HUES64 (cell line): ENCODE measurements around the gene NPPC.
A peak's percentile ranks its signal among the peaks of the same experiment; 100 is the strongest.

ENCODE experiments used
- H3K27ac ChIP-seq: 2 replicates; pipeline ENCODE4 v1.7.0; 2013; ENCODE audit warnings: low read depth, low read length, inconsistent platforms
- H3K27me3 ChIP-seq: 2 replicates; pipeline ENCODE4 v1.6.1; 2013; ENCODE audit warnings: mild to moderate bottlenecking, low read length; ENCODE audit not compliant: insufficient read depth
- H3K36me3 ChIP-seq: 2 replicates; pipeline ENCODE4 v1.6.1; 2013; ENCODE audit warnings: mild to moderate bottlenecking, low read length; ENCODE audit not compliant: insufficient read depth
- H3K4me1 ChIP-seq: 2 replicates; pipeline ENCODE4 v1.6.1; 2013; ENCODE audit warnings: mild to moderate bottlenecking, low read length, moderate library complexity; ENCODE audit not compliant: insufficient read depth
- H3K4me3 ChIP-seq: 2 replicates; pipeline ENCODE4 v1.5.1; 2013; ENCODE audit warnings: mild to moderate bottlenecking, low read length, moderate library complexity
- H3K9ac ChIP-seq: 2 replicates; pipeline ENCODE4 v1.6.1; 2013; ENCODE audit warnings: mild to moderate bottlenecking, low read depth, low read length
- H3K9me3 ChIP-seq: 2 replicates; pipeline ENCODE4 v1.6.1; 2013; ENCODE audit warnings: low read depth, low read length; ENCODE audit not compliant: insufficient read depth
- WGBS: fragments of 150-250, 120-280 bp; methylation state at CpG from one replicate; pipeline ENCODE4 v1.1.7; 2013; ENCODE audit warnings: missing lambda C conversion rate; 5-methylcytosine and 5-hydroxymethylcytosine counted together

Gene NPPC

DNA sequence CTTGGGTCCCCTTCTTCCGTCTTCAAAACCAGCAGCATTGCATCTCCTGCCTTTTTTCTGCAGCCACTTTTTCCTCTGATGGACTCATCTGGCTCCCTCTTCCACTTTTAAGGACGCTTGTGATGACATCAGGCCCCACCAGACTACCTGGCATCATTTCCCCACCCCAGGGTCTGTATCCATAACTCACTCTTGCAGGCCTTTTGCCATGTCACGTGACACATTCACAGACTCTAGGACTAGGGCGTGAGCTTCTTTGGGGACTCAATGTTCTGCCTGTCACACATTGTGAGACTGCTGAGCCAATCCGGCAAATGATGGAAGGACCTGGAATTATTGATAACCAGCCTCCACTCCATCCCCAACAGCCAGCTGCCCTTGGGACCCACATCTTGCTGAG lies 23.6 kb downstream of the NPPC start:
- no peaks in the 10 kb centered on the region for H3K9me3 ChIP-seq
- H3K4me3 ChIP-seq: no peak overlapping the region
- WGBS: 92% methylated on average over 5 of the region's 5 CpGs
- H3K9ac ChIP-seq: no peak overlapping the region
- no peak overlapping the region for H3K27ac ChIP-seq
- no peaks in the 10 kb centered on the region for H3K27me3 ChIP-seq
- H3K4me1 ChIP-seq: no peaks in the 10 kb centered on the region
- H3K36me3 ChIP-seq: no peaks in the 10 kb centered on the region

DNA sequence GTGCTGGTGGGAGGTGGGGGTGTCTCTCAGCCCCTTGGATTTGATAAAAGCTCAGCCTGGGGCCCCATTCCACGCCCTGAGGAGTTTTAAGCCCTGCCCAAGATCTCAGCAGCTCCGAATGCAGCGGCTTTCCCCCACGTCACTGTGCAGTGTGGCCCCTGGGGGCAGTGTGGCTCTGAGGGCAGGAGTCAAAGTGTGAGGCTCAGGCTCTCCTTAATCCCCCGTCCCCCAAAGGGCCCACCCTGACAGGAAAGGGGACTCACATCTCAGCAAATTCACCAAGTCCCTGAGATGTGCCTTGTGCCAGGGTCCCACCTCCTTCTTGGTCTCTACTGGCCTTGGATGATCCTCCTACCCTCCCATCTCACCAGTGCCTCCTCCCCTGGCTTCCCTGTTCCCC lies 25.2 kb downstream of the NPPC start:
- H3K27me3 ChIP-seq: no peaks in the 10 kb centered on the region
- no peaks in the 10 kb centered on the region for H3K36me3 ChIP-seq
- H3K4me3 ChIP-seq: peak overlapping the region; percentile 14; the same call in 1 of the 2 replicates
- 61% methylated on average over 5 of the region's 5 CpGs for WGBS
- no peak overlapping the region for H3K9ac ChIP-seq
- H3K4me1 ChIP-seq: no peaks in the 10 kb centered on the region
- no peak overlapping the region for H3K27ac ChIP-seq
- H3K9me3 ChIP-seq: no peaks in the 10 kb centered on the region

DNA sequence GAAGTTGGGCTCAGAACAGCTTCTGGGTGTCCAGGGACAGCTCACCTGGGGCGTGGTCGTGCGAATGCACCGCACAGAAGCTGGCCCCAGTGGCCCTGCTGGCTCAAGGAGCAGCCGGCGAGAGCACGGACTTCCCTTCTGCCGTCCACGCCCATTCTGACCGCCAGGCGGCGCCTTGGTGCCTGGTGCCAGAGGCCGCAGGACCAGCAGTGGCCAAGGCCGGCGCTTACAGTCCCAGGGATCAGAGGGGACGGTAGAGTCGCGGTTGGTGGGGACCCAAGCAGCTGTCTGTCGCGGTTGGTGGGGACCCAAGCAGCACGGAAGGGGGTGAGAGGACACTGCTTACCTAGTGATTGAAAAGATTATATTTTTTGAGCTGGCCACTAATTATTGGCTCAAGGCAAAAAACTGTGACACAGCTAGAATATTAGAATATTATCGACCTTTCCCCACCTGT lies 25.7 kb downstream of the NPPC start:
- H3K27me3 ChIP-seq: no peaks in the 10 kb centered on the region
- no peak overlapping the region for H3K9ac ChIP-seq
- WGBS: 5% methylated on average over 21 of the region's 22 CpGs
- no peaks in the 10 kb centered on the region for H3K9me3 ChIP-seq
- H3K36me3 ChIP-seq: no peaks in the 10 kb centered on the region
- H3K4me3 ChIP-seq: peak overlapping the region; percentile 14; the same call in 1 of the 2 replicates
- no peaks in the 10 kb centered on the region for H3K4me1 ChIP-seq
- no peak overlapping the region for H3K27ac ChIP-seq

DNA sequence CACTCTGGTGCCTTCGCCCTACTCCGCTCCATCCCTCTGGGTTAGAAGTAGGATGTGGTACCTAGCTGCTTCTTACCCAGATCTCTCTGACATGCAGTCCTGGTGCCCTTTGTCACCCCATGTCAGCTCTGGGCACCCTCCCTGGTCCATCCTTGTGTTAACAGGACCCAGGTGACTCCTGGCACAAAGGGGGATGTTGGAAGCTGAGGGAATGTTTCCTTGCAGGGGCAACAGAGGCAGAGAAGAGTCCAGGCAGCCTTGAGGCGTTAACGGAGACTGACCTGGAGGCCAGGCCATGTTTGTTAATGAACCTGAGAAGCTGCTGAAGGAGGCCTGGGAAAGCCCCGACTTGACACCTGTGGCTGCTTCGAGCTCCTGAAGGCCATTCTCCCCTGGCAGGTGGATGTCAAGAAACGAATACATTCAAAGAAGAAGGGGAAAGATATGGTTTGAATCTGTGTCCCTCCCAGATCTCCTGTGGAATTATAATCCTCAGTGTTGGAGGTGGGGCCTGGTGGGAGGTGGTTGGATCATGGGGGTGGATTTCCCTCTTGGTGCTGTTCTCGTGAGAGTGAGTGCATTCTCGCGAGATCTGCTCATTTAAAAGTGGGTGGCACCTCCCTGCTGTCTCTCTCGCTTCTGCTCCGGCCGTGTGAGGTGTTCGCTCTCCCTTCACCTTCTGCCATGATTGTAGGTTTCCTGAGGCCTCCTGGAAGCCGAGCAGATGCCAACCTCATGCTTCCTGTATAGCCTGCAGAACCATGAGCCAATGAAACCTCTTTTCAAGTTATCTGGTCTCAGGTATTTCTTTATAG lies 31.4 kb downstream of the NPPC start:
- WGBS: 93% methylated on average over 15 of the region's 15 CpGs

DNA sequence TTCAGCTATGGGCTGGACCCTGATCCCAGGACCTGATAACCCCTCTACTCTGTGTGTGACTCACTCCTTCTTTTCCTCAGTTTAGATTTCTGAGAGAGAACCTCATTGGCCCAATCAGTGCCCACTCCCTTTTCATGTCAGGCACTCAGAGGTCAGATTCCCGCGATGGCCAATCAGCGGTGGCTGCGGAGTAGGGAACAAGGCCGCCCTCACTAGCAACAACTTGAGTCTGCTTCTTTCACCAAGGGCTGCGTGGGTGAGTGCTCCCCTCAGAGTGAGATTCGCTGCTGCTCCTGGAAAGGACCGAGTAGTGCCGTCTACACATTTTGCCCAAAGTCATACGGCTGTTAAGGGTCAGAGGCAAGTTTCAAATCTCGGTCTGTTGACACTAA lies 34.7 kb downstream of the NPPC start:
- Histone ChIP-seq H3K4me3 (no peak overlapping the region), H3K9ac (no peak overlapping the region), H3K27ac (no peak overlapping the region), H3K4me1 (no peaks in the 10 kb centered on the region), H3K9me3 (no peaks in the 10 kb centered on the region), H3K36me3 (no peaks in the 10 kb centered on the region), H3K27me3 (no peaks in the 10 kb centered on the region)
- WGBS: 83% methylated on average over 11 of the region's 11 CpGs

More for the DNA sequence above, 31.4 kb downstream of the NPPC start:
- H3K9me3 ChIP-seq: no peaks in the 10 kb centered on the region
- no peak overlapping the region for H3K4me3 ChIP-seq
- no peak overlapping the region for H3K9ac ChIP-seq
- H3K27ac ChIP-seq: no peak overlapping the region
- H3K36me3 ChIP-seq: no peaks in the 10 kb centered on the region
- no peaks in the 10 kb centered on the region for H3K4me1 ChIP-seq
- H3K27me3 ChIP-seq: no peaks in the 10 kb centered on the region

DNA sequence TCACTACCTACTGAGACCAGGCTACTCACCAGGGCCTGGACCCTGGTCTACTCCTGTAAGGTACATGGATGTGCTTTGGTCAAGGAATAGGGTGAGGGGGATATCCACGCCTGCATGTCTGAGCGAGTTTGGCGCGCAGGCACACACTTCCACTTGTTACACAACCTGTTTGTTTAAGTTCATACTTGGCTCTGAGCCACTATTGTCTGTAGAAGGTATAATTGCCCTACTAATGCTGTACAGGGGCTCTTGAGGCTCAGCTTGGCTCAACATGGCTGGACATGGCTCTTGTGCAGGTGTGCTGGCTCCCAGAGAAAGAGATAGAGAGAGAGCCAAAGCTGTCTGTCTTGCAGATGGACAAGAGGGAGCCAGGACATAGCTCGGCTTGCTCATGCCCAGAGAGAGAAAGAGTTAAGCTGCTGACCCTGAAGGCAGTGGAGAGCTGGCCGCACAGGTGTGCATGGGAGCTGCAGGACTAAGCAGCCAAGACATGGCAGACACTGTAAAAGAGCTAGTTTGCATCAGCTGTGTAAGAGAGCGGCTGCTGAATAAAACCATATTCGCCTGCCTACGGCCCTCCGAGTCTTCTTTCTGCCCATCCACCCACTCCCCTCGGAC lies 35.2 kb downstream of the NPPC start:
- 95% methylated on average over 11 of the region's 11 CpGs for WGBS
- H3K9ac ChIP-seq: no peak overlapping the region
- H3K4me3 ChIP-seq: no peak overlapping the region

DNA sequence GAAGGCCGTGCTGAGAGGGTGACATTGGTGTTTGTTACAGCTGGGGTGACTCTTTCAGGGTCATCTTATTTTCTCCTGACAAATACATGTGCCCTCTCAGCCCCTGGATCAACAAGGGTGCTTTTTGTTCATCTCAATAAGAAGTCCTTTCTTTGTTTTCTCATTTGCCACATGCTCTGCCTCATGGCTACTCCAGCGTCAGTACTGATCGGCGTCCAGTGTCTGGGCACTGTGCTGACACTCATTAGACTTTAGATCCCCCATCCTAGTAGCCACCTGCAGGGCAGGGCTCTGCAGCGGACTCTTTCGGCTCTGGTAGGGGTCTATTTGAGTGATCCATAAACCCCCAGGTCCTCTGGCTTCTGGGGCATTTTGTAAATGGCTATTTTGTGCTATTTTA lies 38.4 kb downstream of the NPPC start:
- H3K27me3 ChIP-seq: no peaks in the 10 kb centered on the region
- no peaks in the 10 kb centered on the region for H3K36me3 ChIP-seq
- WGBS: 87% methylated on average over 5 of the region's 6 CpGs
- H3K9ac ChIP-seq: no peak overlapping the region
- 0 out of 2 replicates have a peak, but pooled peaks cover 3% of the 10 kb centered on the region for H3K9me3 ChIP-seq
- H3K4me1 ChIP-seq: no peaks in the 10 kb centered on the region
- H3K4me3 ChIP-seq: no peak overlapping the region
- H3K27ac ChIP-seq: no peak overlapping the region

More for the DNA sequence above, 35.2 kb downstream of the NPPC start:
- no peak overlapping the region for H3K27ac ChIP-seq
- 0 out of 2 replicates have a peak, but pooled peaks cover 3% of the 10 kb centered on the region for H3K9me3 ChIP-seq
- no peaks in the 10 kb centered on the region for H3K4me1 ChIP-seq
- H3K36me3 ChIP-seq: no peaks in the 10 kb centered on the region
- H3K27me3 ChIP-seq: no peaks in the 10 kb centered on the region

DNA sequence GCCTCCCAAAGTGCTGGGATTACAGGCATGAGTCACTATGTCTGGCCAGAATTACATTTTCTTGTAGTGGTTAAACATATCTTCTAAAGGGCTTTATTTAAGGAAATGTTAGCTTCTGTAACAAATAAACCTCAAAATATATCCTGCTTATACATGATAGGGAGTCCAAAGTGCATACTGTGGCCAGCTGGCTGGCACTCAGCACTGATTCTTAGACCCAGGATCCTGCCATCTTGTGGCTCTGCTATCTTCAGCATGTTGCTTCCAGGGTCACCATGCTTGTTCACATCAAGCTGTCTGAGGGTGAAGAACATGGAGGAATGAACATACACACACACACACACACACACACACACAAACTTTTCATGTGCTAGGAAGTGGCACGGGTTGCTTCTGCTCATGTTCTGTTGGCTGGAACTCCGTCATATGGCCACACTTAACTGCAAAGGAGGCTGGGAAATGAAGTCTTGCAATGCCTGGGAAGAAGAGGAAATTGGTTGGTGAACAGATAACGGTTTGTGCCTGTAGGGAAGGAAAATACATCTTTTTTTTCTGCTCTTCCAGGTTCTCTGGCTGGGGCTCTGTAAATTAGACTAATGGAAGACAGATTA lies 40.0 kb downstream of the NPPC start:
- Histone ChIP-seq H3K4me1 (no peaks in the 10 kb centered on the region), H3K4me3 (no peak overlapping the region), H3K9ac (no peak overlapping the region), H3K27ac (no peak overlapping the region), H3K9me3 (0 out of 2 replicates have a peak, but pooled peaks cover 3% of the 10 kb centered on the region), H3K27me3 (no peaks in the 10 kb centered on the region), H3K36me3 (no peaks in the 10 kb centered on the region)
- whole genome bisulfite sequencing: 85% methylated on average over 3 of the region's 3 CpGs

DNA sequence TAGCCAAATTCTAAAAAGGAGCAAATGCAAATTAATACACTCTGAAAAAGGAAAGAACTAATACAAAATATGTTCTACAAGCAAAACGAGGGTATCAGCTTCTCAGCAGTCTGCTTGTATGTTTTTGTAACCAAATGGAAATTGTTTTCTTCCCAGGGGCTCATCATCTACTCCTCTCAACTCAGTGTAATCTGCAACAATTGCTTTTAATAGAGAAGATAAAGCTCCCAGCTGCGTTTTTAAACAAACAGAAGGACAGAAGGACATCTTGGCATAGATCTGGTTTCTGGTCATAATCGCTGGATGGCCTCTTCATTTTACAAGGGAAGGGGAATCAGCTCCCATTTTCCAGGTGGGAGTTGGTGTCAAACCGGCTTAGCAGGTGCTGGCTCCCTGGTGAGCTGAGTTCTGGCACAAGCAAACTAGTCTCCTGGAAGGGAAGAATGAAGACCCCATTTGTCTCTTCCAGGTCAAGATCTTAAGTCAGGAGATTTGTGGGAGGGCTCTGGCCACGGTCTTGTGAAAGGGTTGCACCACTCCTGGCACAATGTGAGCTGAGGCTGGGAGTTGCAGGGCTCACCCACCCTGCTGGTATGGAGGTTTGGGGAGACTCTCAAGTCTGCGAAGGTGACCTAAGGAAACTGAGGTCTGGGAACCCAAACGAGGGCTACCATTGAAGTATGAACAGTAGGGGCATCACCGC lies 41.6 kb downstream of the NPPC start:
- H3K9ac ChIP-seq: no peak overlapping the region
- 88% methylated on average over 8 of the region's 8 CpGs for WGBS
- no peak overlapping the region for H3K4me3 ChIP-seq
- no peaks in the 10 kb centered on the region for H3K27me3 ChIP-seq
- no peak overlapping the region for H3K27ac ChIP-seq
- no peaks in the 10 kb centered on the region for H3K4me1 ChIP-seq
- H3K36me3 ChIP-seq: no peaks in the 10 kb centered on the region
- 0 out of 2 replicates have a peak, but pooled peaks cover 3% of the 10 kb centered on the region for H3K9me3 ChIP-seq

DNA sequence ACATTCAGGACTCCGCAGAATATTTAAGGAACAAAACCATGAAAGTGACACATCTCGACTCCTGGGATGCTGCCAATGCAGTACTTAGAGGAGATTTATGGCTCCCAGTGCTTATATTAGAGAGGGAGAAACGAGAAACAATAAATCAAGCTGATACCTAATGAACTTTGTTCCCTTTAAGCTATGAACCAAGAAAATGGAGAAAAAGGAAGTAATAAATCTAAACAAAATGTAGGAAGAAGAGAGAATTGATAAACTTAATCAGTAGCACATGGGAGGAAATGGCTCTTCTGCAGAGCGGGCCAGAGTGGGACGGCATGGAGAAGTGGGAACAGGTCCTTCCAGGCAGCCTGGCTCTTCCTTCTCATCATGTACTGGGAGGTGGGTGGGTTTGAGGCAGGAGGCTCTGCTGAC lies 42.7 kb downstream of the NPPC start:
- H3K4me3 ChIP-seq: no peak overlapping the region
- H3K4me1 ChIP-seq: no peaks in the 10 kb centered on the region
- H3K9ac ChIP-seq: no peak overlapping the region
- H3K9me3 ChIP-seq: 0 out of 2 replicates have a peak, but pooled peaks cover 3% of the 10 kb centered on the region
- no peaks in the 10 kb centered on the region for H3K27me3 ChIP-seq
- H3K36me3 ChIP-seq: no peaks in the 10 kb centered on the region
- WGBS: 93% methylated on average over 5 of the region's 5 CpGs
- no peak overlapping the region for H3K27ac ChIP-seq
